ACHN (cell line): ENCODE measurements around the gene OR2A1.
"Not testable (repeated sequence)": the region's sequence is repeated elsewhere in the genome, so short reads cannot be mapped to it uniquely, and the experiment has no call there.

Source experiments
- DNase-seq: peaks from one replicate; pipeline ENCODE4 v3.0.0-alpha.2; 2015
- in situ Hi-C: cut with HindIII; loops from 2 replicates; pipeline ENCODE4 v1.10.0; 2017; ENCODE audit warnings: low sequenced_read_pairs, low pct_ligation_motif_present, low pct_unique_long_range_greater_than_20kb

Gene OR2A1

GRCh38 chr7:144317537-144317936, 5.3 kb downstream of the OR2A1 start:
- DNase-seq, in situ Hi-C loops: not testable (repeated sequence)

GRCh38 chr7:144319547-144319946, 7.3 kb downstream of the OR2A1 start:
- in situ Hi-C loops = not testable (repeated sequence)

GRCh38 chr7:144321677-144322206, 9.5 kb downstream of the OR2A1 start:
- DNase-seq, in situ Hi-C loops: not testable (repeated sequence)

More at GRCh38 chr7:144319547-144319946, 7.3 kb downstream of the OR2A1 start:
- DNase-seq = not testable (repeated sequence)

GRCh38 chr7:144323359-144323758, 11.1 kb downstream of the OR2A1 start:
- in situ Hi-C loops = not testable (repeated sequence)

GRCh38 chr7:144325868-144326267, 13.6 kb downstream of the OR2A1 start:
- DNase-seq, in situ Hi-C loops: not testable (repeated sequence)

More at GRCh38 chr7:144323359-144323758, 11.1 kb downstream of the OR2A1 start:
- not testable (repeated sequence) for DNase-seq

GRCh38 chr7:144330044-144330443, 17.8 kb downstream of the OR2A1 start:
- in situ Hi-C loops = not testable (repeated sequence)

GRCh38 chr7:144331221-144331995, 19.2 kb downstream of the OR2A1 start:
- in situ Hi-C loops, DNase-seq: not testable (repeated sequence)

More at GRCh38 chr7:144330044-144330443, 17.8 kb downstream of the OR2A1 start:
- DNase-seq = not testable (repeated sequence)

GRCh38 chr7:144331996-144332288, 19.7 kb downstream of the OR2A1 start:
- in situ Hi-C loops = not testable (repeated sequence)

GRCh38 chr7:144348625-144349024, 36.4 kb downstream of the OR2A1 start:
- in situ Hi-C loops, DNase-seq: not testable (repeated sequence)

More at GRCh38 chr7:144331996-144332288, 19.7 kb downstream of the OR2A1 start:
- not testable (repeated sequence) for DNase-seq

GRCh38 chr7:144351667-144352066, 39.4 kb downstream of the OR2A1 start:
- in situ Hi-C loops, DNase-seq: not testable (repeated sequence)

- in situ Hi-C loops, DNase-seq: not testable (repeated sequence)
Measured at GRCh38 chr7:144355176-144355822, 43.1 kb downstream of the OR2A1 start, which contains the start of gene ARHGEF5. Gene ARHGEF5, plus strand, starts transcription at chr7:144355402. Its CDS starts 7,268 bp downstream, at chr7:144362670.

- in situ Hi-C loops, DNase-seq: not testable (repeated sequence)
Measured at GRCh38 chr7:144356185-144356584, 44.0 kb downstream of the OR2A1 start.

GRCh38 chr7:144356860-144357259, 44.6 kb downstream of the OR2A1 start:
- DNase-seq, in situ Hi-C loops: not testable (repeated sequence)

GRCh38 chr7:144362061-144362460, 49.8 kb downstream of the OR2A1 start:
- DNase-seq, in situ Hi-C loops: not testable (repeated sequence)

GRCh38 chr7:144365523-144365922, 53.3 kb downstream of the OR2A1 start:
- in situ Hi-C loops, DNase-seq: not testable (repeated sequence)

GRCh38 chr7:144367250-144367649, 55.0 kb downstream of the OR2A1 start:
- in situ Hi-C loops, DNase-seq: not testable (repeated sequence)

GRCh38 chr7:144369221-144369620, 57.0 kb downstream of the OR2A1 start:
- DNase-seq, in situ Hi-C loops: not testable (repeated sequence)
